Measurements from ENCODE around the gene TESK2.
"Not testable (repeated sequence)": the region's sequence is repeated elsewhere in the genome, so short reads cannot be mapped to it uniquely, and the experiment has no call there.

The TESK2 gene, protein sequence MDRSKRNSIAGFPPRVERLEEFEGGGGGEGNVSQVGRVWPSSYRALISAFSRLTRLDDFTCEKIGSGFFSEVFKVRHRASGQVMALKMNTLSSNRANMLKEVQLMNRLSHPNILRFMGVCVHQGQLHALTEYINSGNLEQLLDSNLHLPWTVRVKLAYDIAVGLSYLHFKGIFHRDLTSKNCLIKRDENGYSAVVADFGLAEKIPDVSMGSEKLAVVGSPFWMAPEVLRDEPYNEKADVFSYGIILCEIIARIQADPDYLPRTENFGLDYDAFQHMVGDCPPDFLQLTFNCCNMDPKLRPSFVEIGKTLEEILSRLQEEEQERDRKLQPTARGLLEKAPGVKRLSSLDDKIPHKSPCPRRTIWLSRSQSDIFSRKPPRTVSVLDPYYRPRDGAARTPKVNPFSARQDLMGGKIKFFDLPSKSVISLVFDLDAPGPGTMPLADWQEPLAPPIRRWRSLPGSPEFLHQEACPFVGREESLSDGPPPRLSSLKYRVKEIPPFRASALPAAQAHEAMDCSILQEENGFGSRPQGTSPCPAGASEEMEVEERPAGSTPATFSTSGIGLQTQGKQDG

DNA sequence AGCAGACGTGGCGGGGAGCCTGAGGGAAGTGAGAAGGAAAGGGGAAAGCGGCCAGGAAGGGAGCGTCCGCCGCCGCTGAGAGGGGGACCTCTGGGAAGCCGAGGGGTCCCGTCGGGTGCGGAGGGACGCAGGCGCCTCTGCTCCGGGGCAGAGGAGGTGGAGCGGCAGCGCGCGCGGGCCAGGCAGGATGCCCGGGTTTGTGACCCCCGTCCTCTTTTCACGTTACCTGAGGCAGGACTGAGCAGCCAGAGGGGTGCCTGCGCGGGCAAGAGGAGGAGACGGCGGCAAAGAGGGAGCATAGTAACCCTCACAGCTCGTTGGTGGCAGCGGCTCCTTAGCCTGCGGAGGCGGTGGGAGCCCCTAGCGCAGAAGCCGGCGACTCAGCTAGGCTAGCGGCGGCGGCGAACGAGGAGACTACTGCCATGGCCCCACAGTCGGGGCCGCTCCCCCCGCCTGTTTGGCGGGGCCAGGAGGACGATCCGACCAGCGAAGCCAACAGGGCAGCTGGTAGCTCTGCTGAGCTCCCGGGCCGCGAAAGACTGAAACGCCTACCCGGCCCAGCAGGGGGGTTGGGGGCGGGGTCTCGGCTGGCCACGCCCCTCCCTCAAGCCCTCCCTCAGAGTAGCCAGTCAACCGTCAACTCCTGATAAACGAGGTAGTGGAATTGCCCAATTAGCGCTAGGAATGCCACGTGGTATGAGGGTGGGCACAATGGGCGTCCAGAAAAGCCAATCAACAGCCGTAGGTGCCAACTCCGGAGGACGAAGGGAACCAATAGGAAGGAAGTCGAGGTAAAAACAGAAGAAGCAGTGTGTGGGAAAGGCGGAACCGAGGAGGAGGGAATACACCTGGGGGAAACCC, at the start of gene TESK2:
TSS of gene TESK2 (minus strand) at position 538 of the 861 bp plus-strand sequence. CDS start 33,378 bp downstream, outside the sequence.
- DNase-seq, result peak; percentile 99

- DNase-seq, result no peak
These were observed 45.9 kb upstream of the TESK2 start for GRCh38 chr1:45536886-45537285.

DNA sequence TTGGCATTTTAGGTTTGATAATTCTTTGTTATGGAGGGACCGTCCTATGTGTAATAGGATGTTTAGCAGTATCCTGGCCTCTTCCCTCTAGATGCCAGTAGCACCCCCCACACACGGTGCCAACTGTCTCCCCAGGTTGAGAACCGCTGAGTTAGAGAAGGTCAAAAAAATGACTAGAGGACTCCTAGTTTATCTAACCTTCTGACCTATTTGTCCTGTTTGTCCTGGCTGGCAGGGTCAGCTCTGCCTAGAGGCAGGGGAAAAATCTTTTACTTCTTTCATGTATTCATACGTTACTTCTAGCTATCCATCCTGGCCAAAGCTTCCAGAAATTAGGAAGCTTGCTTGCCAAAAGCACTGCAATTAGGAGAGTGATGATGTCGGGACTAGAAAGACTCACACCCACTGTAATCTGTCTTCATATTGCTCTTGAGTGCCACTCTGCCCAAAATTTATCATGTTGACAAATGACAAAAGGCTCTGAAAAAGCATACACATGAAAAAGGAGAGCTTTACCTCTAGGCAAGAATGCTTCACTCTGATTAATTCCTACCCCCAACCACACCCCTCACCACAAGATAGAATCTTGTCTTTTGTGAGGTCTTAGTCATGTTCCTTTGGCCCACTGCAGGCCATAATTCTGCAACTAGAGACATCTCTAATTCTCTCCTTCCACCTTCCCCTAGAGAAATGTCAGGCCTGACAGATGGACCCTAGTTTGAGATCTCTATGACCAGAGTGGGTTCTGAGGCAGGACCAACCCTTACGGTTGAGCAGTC, 45.2 kb upstream of the TESK2 start:
- DNase-seq, result no peak

DNA sequence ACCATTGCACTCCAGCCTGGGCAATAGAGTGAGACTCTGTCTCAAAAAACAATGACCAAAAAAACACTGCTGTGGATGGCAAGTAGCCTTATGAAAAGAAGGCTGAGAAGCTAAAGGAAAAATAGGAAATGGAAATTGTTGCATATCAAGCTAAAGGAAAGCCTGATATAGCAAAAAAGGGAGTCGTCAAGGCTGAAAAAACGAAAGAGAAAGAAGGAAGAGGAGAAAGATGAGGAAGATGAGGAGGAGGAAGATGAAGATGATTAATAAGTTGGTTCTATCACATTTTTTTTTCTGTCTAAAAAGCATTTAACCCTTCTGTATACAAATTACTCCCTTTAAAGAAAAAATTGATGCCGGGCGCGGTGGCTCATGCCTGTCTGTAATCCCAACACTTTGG, 40.9 kb upstream of the TESK2 start:
- DNase-seq, result no peak

DNA sequence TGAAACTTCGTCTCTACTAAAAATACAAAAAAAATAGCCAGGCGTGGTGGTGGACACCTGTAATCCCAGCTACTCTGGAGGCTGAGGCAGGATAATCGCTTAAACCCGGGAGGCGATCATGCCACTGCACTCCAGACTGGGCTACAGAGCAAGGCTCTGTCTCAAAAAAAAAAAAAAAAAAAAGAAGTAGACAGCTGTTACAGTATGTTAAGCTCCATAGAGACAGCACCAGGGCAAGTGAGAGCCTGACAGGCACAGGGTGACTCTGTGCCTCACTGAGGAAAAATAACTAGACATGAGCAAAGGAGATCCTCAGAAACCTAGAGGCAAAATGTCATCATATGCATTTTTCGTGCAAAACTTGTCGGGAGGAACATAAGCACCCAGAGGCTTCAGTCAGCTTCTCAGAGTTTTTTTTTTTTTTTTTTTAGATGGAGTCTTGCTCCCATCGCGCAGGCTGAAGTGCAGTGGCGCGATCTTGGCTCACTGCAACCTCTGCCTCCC, 39.7 kb upstream of the TESK2 start:
- no peak for DNase-seq

DNA sequence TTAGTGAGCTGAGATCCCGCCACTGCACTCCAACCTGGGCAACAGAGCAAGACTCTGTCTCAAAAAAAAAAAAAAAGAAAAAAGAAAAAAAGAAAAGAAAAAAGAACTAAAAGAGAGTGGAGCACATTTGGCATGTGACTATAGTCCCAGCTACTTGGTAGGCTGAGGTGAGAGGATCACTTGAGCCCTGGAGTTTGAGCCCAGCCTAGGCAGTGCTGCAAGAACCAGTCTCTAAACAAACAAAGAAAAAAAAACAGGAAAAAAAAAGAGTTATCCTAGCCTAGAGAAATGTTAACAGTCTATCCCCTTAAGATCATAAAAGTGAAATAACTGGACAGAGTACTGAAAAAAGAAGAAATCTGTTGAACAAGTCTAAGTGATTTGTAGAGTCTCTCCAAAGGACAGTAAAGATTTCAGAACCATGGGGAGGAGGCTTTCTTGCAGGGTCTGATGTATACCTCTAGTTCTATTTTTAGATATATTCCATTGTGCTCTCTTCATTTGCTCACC, 35.2 kb upstream of the TESK2 start:
- no peak for DNase-seq

- DNase-seq, result not testable (repeated sequence)
These were observed 33.0 kb upstream of the TESK2 start for GRCh38 chr1:45523975-45524374.

GRCh38 chr1:45523516-45523915, 32.6 kb upstream of the TESK2 start:
- not testable (repeated sequence) for DNase-seq

- DNase-seq, result no peak
These were observed 31.6 kb upstream of the TESK2 start for GRCh38 chr1:45522324-45523104.

DNA sequence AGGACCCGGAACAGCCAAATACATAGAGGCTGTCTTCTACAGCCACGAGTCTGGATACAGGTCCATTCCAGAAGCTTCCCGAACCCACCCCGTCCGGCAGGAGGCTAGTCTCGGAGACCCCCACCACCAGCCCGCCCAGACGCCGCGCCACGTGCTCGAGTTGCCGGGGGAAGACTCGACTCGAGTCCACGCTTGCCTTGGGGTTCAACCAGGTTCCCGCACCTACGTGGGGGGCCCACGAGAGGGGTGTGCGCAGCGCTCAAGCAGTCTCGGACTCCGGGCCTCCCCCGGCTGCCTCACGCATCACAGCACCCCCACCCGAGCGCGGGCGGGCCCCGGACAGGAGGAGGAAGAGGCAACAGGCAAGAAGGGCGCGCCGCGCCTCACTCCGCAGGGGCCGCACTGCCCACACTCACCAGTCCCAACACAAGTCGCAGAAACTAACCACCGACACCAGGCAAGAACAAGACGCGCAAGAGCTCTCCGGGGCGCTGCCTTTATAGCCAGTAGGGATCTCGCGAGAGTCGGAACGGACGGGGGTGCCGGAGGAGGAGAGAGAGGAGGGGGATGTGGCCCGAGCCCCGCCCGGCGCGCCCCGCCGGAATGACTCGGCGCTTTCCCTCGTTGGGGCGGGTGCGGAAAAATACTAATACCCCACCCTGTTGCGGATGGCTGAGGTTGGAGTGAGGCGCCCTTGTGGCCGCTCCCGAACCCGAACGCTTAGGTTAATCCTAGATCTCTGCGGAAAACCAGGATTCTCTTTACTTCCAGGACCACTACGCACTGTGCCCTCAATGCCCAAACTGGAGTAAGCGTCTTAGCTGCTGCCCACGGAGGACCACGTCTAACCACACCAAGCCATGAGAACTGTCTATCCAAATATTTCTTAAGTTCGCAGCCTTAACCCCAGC, 30.7 kb upstream of the TESK2 start, which contains the start of gene PRDX1:
TSS of gene PRDX1 (minus strand) at position 472 of the 911 bp plus-strand sequence. CDS start 2,841 bp downstream, outside the sequence.
- DNase-seq, result peak; percentile 95 to 97

GRCh38 chr1:45519774-45520173, 28.8 kb upstream of the TESK2 start:
- DNase-seq, result not testable (repeated sequence)

DNA sequence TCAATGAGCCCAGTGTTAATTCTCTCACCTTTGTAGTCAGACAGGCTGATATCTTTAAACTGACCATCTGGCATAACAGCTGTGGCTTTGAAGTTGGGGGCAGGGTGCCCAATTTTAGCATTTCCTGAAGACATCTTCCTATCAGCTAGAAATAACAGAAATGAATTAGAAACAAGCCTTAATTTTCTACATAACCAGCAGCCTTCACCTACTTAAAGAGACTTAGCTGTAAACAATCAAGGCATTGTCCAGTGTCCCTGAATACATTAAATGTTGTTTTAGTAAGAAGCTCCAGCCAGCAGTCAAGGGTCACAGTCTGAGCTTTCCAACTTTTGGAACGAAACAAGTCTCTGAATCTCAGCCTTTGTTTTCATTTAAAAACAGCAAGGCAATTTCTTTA, 27.9 kb upstream of the TESK2 start:
- peak in 1 of 2 donors; percentile 47 for DNase-seq

DNA sequence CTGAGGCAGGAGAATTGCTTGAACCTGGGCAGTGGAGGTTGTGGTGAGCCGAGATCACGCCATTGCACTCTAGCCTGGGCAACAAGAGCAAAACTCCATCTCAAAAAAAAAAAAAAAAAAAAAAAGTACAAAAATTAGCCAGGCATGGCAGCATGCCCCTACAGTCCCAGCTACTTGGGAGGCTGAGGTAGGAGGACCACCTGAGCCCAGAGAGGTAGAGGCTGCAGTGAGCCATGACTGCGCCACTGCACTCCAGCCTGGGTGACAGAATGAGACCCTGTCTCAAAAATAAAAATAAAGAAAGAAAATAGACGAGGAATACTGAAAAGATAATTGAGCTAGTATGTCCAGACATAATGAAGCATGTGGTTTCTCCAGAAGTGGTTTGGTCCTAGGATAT, 27.4 kb upstream of the TESK2 start:
- not testable (repeated sequence) for DNase-seq

- no peak for DNase-seq
These were observed 25.5 kb upstream of the TESK2 start for GRCh38 chr1:45516465-45516864.

DNA sequence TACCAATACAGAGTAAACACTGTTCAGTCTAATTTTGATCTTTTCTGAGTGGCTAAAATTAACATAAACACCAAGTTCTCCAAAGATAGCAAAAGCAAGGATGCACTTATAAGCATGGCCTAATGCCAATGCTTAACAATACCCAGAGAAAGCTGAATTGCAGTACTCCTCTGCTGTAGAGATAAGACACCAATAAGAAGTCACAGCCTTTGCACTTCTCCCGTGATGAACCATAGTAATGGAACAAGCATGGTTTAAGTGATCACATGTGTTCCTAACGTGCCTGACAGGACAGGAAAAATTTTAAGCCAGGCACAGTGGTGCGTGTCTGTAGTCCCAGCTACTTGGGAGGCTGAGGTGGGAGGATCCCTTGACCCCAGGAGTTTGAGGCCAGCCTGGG, 25.1 kb upstream of the TESK2 start:
- no peak for DNase-seq

DNA sequence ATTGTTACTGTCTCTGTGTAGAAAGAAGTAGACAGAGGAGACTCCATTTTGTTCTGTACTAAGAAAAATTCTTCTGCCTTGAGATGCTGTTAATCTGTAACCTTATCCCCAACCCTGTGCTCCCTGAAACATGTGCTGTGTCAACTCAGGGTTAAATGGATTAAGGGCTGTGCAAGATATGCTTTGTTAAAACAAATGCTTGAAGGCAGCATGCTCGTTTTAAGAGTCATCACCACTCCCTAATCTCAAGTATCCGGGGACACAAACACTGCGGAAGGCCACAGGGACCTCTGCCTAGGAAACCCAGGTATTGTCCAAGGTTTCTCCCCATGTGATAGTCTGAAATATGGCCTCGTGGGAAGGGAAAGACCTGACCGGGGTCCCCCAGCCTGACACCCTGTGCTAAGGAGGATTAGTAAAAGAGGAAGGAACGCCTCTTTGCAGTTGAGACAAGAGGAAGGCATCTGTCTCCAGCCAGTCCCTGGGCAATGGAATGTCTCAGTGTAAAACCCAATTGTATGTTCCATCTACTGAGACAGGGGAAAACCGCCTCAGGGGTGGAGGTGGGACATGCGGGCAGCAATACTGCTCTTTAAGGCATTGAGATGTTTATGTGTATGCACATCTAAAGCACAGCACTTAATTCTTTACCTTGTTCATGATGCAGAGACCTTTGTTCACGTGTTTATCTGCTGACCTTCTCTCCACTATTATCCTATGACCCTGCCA, 22.7 kb upstream of the TESK2 start:
- not testable (repeated sequence) for DNase-seq

GRCh38 chr1:45512641-45513054, 21.7 kb upstream of the TESK2 start:
- peak in 1 of 2 donors; percentile 26 for DNase-seq

DNA sequence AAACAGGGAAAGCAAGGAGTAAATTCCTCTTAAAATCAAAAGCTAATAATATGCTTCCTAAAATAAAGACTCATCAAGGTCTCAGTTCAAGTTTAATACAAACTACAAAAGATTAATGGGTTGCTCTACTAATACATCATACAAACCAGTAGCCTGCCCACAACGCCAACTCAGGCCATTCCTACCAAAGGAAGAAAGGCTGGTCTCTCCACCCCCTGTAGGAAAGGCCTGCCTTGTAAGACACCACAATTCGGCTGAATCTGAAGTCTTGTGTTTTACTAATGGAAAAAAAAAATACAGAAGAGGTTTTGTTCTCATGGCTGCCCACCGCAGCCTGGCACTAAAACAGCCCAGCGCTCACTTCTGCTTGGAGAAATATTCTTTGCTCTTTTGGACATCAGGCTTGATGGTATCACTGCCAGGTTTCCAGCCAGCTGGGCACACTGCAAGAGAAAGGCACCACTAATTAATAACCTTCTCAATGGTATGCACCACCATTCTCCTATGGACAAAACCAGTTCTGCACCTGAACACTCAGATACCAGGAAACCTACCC, 20.1 kb upstream of the TESK2 start:
- peak; percentile 35 to 62 for DNase-seq
